Heart left ventricle (tissue), 16 donors: ENCODE results near the gene IL1RN. TPM values are rescaled to one million over a fixed set of nuclear protein-coding genes. Genes with fewer than 3 reads are reported as not detected.

Experiments used
- ATAC-seq, 4 donors: fragments of 200-7000 bp; cut with Tn5 transposase; one replicate each; pipeline ENCODE4 v1.9.1; 2020 to 2022; ENCODE audit warnings: moderate library complexity in 4 of 4, mild to moderate bottlenecking in 3 of 4, moderate number of reproducible peaks in 1 of 4
- DNase-seq, 5 donors: peaks; one replicate each; pipeline ENCODE4 v3.0.0-alpha.2; 2020
- H3K27ac ChIP-seq, 12 donors: fragments of 200-600 bp; sonication (generic) in 4 of 12; one replicate each; pipeline versions ENCODE4 v1.5.0 to v1.8.0; 2016 to 2022; ENCODE audit warnings: mild to moderate bottlenecking in 2 of 12
- H3K27me3 ChIP-seq, 9 donors: fragments of 200-600 bp; sonication (generic) in 2 of 9; one replicate each; pipeline versions ENCODE4 v1.5.1 to v1.8.0; 2016 to 2022; ENCODE audit warnings: mild to moderate bottlenecking in 3 of 9
- H3K36me3 ChIP-seq, 9 donors: fragments of 200-600 bp; sonication (generic) in 2 of 9; one replicate each; pipeline versions ENCODE4 v1.5.0 to v1.8.0; 2018 to 2022; ENCODE audit warnings: mild to moderate bottlenecking in 2 of 9
- H3K4me1 ChIP-seq, 12 donors: fragments of 200-600 bp; sonication (generic) in 4 of 12; one replicate each; pipeline versions ENCODE4 v1.5.0 to v1.8.0; 2016 to 2022; ENCODE audit warnings: mild to moderate bottlenecking in 3 of 12
- H3K4me3 ChIP-seq, 12 donors: fragments of 200-600 bp; sonication (generic) in 4 of 12; one replicate each; pipeline versions ENCODE4 v1.5.0 to v1.8.0; 2017 to 2022; ENCODE audit warnings: mild to moderate bottlenecking in 9 of 12, moderate library complexity in 4 of 12
- H3K9me3 ChIP-seq, 12 donors: fragments of 200-600 bp; sonication (generic) in 4 of 12; one replicate each; pipeline versions ENCODE4 v1.5.0 to v1.8.0; 2016 to 2022; ENCODE audit warnings: mild to moderate bottlenecking in 1 of 12
- POLR2A ChIP-seq, 2 donors: fragments of 450-650 bp; IDR thresholded peaks; one replicate each; pipeline ENCODE4 v1.6.1; 2017; ENCODE audit warnings: antibody characterized with exemption in 2 of 2, mild to moderate bottlenecking in 2 of 2, moderate library complexity in 2 of 2
- WGBS, 4 donors: extraction: QIAGEN DNeasy Blood & Tissue Kit in 2 of 4; methylation state at CpG; one replicate each; pipeline versions ENCODE4 v1.1.5 to v1.1.7; 2013 to 2018; 5-methylcytosine and 5-hydroxymethylcytosine counted together
- intact Hi-C, 10 donors: fragments of 100-400 bp; cut with DNase I; formaldehyde crosslinking; loops; one replicate each; pipeline versions ENCODE4 v1.11.1 to v1.14.2; 2022
- polyA plus RNA-seq, 2 donors: library from polyadenylated mRNA; stranded (reverse); fragments of 200-250 nt; gene quantifications; one replicate each; pipeline ENCODE4 v1.2.3, GENCODE V29; 2013
- total RNA-seq, 9 donors: library from RNA; depleted of rRNA in 2 of 9; stranded (reverse); fragments of >200 nt in 2 of 9; fragmentation: NEBNext Ultra II Directional in 3 of 9; extraction: Animal tissue kit (Norgen Biotek cat#: 25700) in 3 of 9; gene quantifications; one replicate each; pipeline versions ENCODE4 v1.1.0 to v1.2.4, GENCODE V29; 2016 to 2023
- TF ChIP-seq, protein P1 (sequence below), 12 donors: fragments of 200-600 bp; sonication (generic) in 4 of 12; IDR thresholded peaks; one replicate each; pipeline versions ENCODE4 v1.5.0 to v1.8.0; 2018 to 2022; ENCODE audit warnings: antibody characterized with exemption in 12 of 12, mild to moderate bottlenecking in 5 of 12
- donor health status: ischemic (EF 13 %, LVEDD 7.1; RV severe dilation, severe dysfunction).
- donor health status: healthy with polysubstance abuse.
- donor health status: DM: no; HTN: yes; CAD: no.
- donor health status: DM: no; HTN: no; CAD: no.
- donor health status: ischemic (EF 25% LVEDD 6.9; RV normal size, moderate dysfunction).
- donor health status: ischemic (EF 25% LVEDD 5.7; RV mildly dilated, moderate dysfunction).
- donor health status: healthy.
- donor health status: DM: yes; HTN: yes; CAD: no.
- donor health status: ischemic (EF 35%, LVEDD 5.7; RV mildly dilated, moderate dysfunction).
- donor health status: nonischemic (EF 11% LVEDD 7.7; RV severe dilation, severe dysfunction).
- donor health status: DM: yes; HTN: yes; CAD: no.
- donor health status: PGD.
- donor health status: ischemic (EF 29% LVEDD 5.4; RV normal size, mild dysfunction).
- donor health status: nonischemic (EF 23%, LVEDD 6.1; RV moderate dilation, normal function).

Gene IL1RN
- total and polyA plus RNA-seq, 11 donors = 0.16 to 11.4 (median 0.99) TPM

- H3K4me1 ChIP-seq = peaks cover 0 to 7% (median 0%) of the 10 kb centered on the region in 12 donors
- H3K4me3 ChIP-seq = no peak overlapping the region
- no peaks in the 10 kb centered on the region for H3K27me3 ChIP-seq
- H3K36me3 ChIP-seq = no peaks in the 10 kb centered on the region
- ATAC-seq = peak in 1 of 4 donors; percentile 26
- intact Hi-C loops = loop anchor here (2.0 to 10.0 kb wide), 9 partner anchors 60 to 250 kb away; no protein-coding TSS in a partner anchor
- no peak for DNase-seq
- WGBS, 4 donors = 48 to 52% (median 51%) methylated on average over 8 of the region's 8 CpGs
- H3K9me3 ChIP-seq = no peaks in the 10 kb centered on the region
- H3K27ac ChIP-seq = no peak overlapping the region
- TF ChIP-seq POLR2A (IDR thresholded peaks at IDR 0.05) = no peak
- TF ChIP-seq, protein P1, sequence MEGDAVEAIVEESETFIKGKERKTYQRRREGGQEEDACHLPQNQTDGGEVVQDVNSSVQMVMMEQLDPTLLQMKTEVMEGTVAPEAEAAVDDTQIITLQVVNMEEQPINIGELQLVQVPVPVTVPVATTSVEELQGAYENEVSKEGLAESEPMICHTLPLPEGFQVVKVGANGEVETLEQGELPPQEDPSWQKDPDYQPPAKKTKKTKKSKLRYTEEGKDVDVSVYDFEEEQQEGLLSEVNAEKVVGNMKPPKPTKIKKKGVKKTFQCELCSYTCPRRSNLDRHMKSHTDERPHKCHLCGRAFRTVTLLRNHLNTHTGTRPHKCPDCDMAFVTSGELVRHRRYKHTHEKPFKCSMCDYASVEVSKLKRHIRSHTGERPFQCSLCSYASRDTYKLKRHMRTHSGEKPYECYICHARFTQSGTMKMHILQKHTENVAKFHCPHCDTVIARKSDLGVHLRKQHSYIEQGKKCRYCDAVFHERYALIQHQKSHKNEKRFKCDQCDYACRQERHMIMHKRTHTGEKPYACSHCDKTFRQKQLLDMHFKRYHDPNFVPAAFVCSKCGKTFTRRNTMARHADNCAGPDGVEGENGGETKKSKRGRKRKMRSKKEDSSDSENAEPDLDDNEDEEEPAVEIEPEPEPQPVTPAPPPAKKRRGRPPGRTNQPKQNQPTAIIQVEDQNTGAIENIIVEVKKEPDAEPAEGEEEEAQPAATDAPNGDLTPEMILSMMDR (IDR thresholded peaks at IDR 0.05) = peak in 11 of 12 donors; percentile 31 to 61 (median 52)
These were observed 9.7 kb downstream of the IL1RN start for GRCh38 chr2:113136828-113137775.

DNA sequence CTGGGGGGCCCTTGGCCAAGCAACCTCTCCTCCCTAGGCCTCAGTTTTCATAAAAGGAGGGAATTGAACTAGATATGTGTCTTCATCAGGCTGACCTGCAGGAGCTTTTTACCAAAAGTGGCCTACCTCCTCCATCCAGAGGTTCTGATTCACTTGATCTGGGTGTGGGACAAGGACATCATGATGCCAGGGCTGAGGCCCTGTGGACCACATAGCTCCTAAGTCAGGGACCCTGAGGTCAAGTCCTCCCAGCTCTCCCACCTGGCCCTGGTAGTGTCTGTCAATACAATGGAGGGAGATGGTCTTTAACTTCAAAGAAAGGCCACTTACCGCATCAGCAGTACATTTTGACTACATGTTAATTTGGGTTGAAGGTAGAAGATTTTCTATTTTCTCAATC lies 10.4 kb downstream of the IL1RN start:
- TF ChIP-seq POLR2A (IDR thresholded peaks at IDR 0.05) = no peak
- TF ChIP-seq, protein P1 (IDR thresholded peaks at IDR 0.05) = no peak
- 100% methylated on average over 1 of the region's 1 CpG for WGBS, 4 donors
- H3K36me3 ChIP-seq = no peaks in the 10 kb centered on the region

GRCh38 chr2:113138428-113139322 lies 11.3 kb downstream of the IL1RN start:
- ATAC-seq (peak in 2 of 4 donors; percentile 34 to 54), DNase-seq (peak in 1 of 5 donors; percentile 25)
- intact Hi-C loops = loop anchor here (2.0 to 10.0 kb wide), 11 partner anchors 59 to 249 kb away; no protein-coding TSS in a partner anchor
- no peaks in the 10 kb centered on the region for H3K9me3 ChIP-seq
- no peak overlapping the region for H3K27ac ChIP-seq
- no peaks in the 10 kb centered on the region for H3K27me3 ChIP-seq
- 35 to 42% (median 38%) methylated on average over 13 of the region's 13 CpGs for WGBS, 4 donors
- no peak overlapping the region for H3K4me3 ChIP-seq
- no peaks in the 10 kb centered on the region for H3K36me3 ChIP-seq
- TF ChIP-seq POLR2A (IDR thresholded peaks at IDR 0.05) = no peak
- TF ChIP-seq, protein P1 (IDR thresholded peaks at IDR 0.05) = peak; percentile 59 to 85 (median 78)
- peaks cover 0 to 7% (median 0%) of the 10 kb centered on the region in 12 donors for H3K4me1 ChIP-seq

More for the DNA sequence above, 10.4 kb downstream of the IL1RN start:
- no peaks in the 10 kb centered on the region for H3K9me3 ChIP-seq
- H3K4me1 ChIP-seq = peaks cover 0 to 7% (median 0%) of the 10 kb centered on the region in 12 donors
- DNase-seq = no peak
- no peaks in the 10 kb centered on the region for H3K27me3 ChIP-seq
- H3K4me3 ChIP-seq = no peak overlapping the region
- no peak overlapping the region for H3K27ac ChIP-seq
- no peak for ATAC-seq
- intact Hi-C loops = loop anchor here (2.0 to 10.0 kb wide), 12 partner anchors 59 to 249 kb away; no protein-coding TSS in a partner anchor
